ENCODE measurements around the gene WDR64. TPM values are rescaled to one million over a fixed set of nuclear protein-coding genes. Genes with fewer than 3 reads are reported as not detected.

WDR64 gene
- total and polyA plus RNA-seq, 2 experiments from 2014 or later, result not detected

DNA sequence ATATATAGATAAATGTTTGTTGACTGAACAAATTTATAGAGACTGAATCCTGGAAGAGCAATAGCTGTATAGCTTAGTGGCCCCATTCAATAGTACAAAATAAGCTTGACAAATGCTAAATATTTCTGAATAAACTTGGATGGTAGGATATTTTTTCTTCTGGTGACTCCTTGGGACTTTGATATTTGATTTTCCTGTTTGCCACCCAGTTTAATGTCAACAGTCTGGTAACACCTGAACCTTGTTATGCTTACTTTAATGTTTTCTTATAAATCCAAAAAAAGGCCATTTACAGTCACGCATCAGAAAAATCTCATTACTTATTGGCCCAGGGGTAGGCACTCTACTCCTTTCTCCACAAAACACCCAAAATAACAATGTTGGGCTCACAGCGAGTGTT is 30.8 kb downstream of the WDR64 start:
- H3K9me3 ChIP-seq (ENCODE audit: low read depth), result no peaks in the 10 kb centered on the region
- no peaks in the 10 kb centered on the region for H3K27me3 ChIP-seq
- H3K4me1 ChIP-seq (ENCODE audit: low read depth), result no peaks in the 10 kb centered on the region
- TF ChIP-seq, protein P1, sequence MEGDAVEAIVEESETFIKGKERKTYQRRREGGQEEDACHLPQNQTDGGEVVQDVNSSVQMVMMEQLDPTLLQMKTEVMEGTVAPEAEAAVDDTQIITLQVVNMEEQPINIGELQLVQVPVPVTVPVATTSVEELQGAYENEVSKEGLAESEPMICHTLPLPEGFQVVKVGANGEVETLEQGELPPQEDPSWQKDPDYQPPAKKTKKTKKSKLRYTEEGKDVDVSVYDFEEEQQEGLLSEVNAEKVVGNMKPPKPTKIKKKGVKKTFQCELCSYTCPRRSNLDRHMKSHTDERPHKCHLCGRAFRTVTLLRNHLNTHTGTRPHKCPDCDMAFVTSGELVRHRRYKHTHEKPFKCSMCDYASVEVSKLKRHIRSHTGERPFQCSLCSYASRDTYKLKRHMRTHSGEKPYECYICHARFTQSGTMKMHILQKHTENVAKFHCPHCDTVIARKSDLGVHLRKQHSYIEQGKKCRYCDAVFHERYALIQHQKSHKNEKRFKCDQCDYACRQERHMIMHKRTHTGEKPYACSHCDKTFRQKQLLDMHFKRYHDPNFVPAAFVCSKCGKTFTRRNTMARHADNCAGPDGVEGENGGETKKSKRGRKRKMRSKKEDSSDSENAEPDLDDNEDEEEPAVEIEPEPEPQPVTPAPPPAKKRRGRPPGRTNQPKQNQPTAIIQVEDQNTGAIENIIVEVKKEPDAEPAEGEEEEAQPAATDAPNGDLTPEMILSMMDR (IDR thresholded peaks at IDR 0.05; ENCODE audit: low read depth, low read length), result no peak
- no peak for DNase-seq (ENCODE audit: low read depth in 1 of 2, low spot score in 1 of 2)
- H3K4me3 ChIP-seq, result no peak overlapping the region
- H3K36me3 ChIP-seq, result no peaks in the 10 kb centered on the region
- H3K27ac ChIP-seq, result no peak overlapping the region

- H3K27ac ChIP-seq, result no peak overlapping the region
- no peak overlapping the region for H3K4me3 ChIP-seq
- H3K27me3 ChIP-seq, result no peaks in the 10 kb centered on the region
- no peaks in the 10 kb centered on the region for H3K4me1 ChIP-seq (ENCODE audit: low read depth)
- TF ChIP-seq, protein P1 (IDR thresholded peaks at IDR 0.05; ENCODE audit: low read depth, low read length), result no peak
- no peaks in the 10 kb centered on the region for H3K36me3 ChIP-seq
- no peak for DNase-seq (ENCODE audit: low read depth in 1 of 2, low spot score in 1 of 2)
- H3K9me3 ChIP-seq (ENCODE audit: low read depth), result no peaks in the 10 kb centered on the region
These were observed 32.0 kb downstream of the WDR64 start for GRCh38 chr1:241684108-241684507.

- H3K9me3 ChIP-seq (ENCODE audit: low read depth), result no peaks in the 10 kb centered on the region
- H3K4me3 ChIP-seq, result no peak overlapping the region
- peak in 1 of 2 donors; percentile 23 for DNase-seq (ENCODE audit: low read depth in 1 of 2, low spot score in 1 of 2)
- no peaks in the 10 kb centered on the region for H3K4me1 ChIP-seq (ENCODE audit: low read depth)
- no peaks in the 10 kb centered on the region for H3K27me3 ChIP-seq
- TF ChIP-seq, protein P1 (IDR thresholded peaks at IDR 0.05; ENCODE audit: low read depth, low read length), result no peak
- peak overlapping the region; percentile 50 for H3K27ac ChIP-seq
- H3K36me3 ChIP-seq, result no peaks in the 10 kb centered on the region
These were observed 36.9 kb downstream of the WDR64 start for GRCh38 chr1:241688940-241689368.

GRCh38 chr1:241695246-241696171 is 43.4 kb downstream of the WDR64 start:
- H3K27ac ChIP-seq, result no peak overlapping the region
- no peaks in the 10 kb centered on the region for H3K36me3 ChIP-seq
- peaks cover 5% of the 10 kb centered on the region for H3K4me1 ChIP-seq (ENCODE audit: low read depth)
- no peak overlapping the region for H3K4me3 ChIP-seq
- H3K27me3 ChIP-seq, result no peaks in the 10 kb centered on the region
- H3K9me3 ChIP-seq (ENCODE audit: low read depth), result no peaks in the 10 kb centered on the region
- no peak for DNase-seq (ENCODE audit: low read depth in 1 of 2, low spot score in 1 of 2)
- TF ChIP-seq, protein P1 (IDR thresholded peaks at IDR 0.05; ENCODE audit: low read depth, low read length), result no peak

GRCh38 chr1:241696172-241696814 is 44.2 kb downstream of the WDR64 start:
- no peaks in the 10 kb centered on the region for H3K36me3 ChIP-seq
- H3K4me3 ChIP-seq, result no peak overlapping the region
- TF ChIP-seq, protein P1 (IDR thresholded peaks at IDR 0.05; ENCODE audit: low read depth, low read length), result no peak
- peaks cover 5% of the 10 kb centered on the region for H3K4me1 ChIP-seq (ENCODE audit: low read depth)
- no peak for DNase-seq (ENCODE audit: low read depth in 1 of 2, low spot score in 1 of 2)
- no peaks in the 10 kb centered on the region for H3K9me3 ChIP-seq (ENCODE audit: low read depth)
- no peak overlapping the region for H3K27ac ChIP-seq
- no peaks in the 10 kb centered on the region for H3K27me3 ChIP-seq
